Stomach (tissue), 4 donors: ENCODE results near the gene OR51B5.

ENCODE experiments used
- CTCF ChIP-seq, 7 experiments: fragments of 450-650 bp in 4 of 7; fragments of 200-600 bp in 3 of 7; sonication (generic) in 3 of 7; IDR thresholded peaks; one replicate each; pipeline ENCODE4 v1.5.1; 2016 to 2019; ENCODE audit warnings: antibody characterized with exemption in 7 of 7, control low read depth in 2 of 7, mild to moderate bottlenecking in 1 of 7
- EP300 ChIP-seq: sonication (generic); formaldehyde crosslinking; IDR thresholded peaks from one replicate; pipeline ENCODE4 v1.6.1; 2017; ENCODE audit warnings: antibody characterized with exemption
- POLR2A ChIP-seq, 4 donors: fragments of 450-650 bp; IDR thresholded peaks; one replicate each; pipeline ENCODE4 v1.6.1; 2016; ENCODE audit warnings: antibody characterized with exemption in 4 of 4, control low read depth in 2 of 4, mild to moderate bottlenecking in 1 of 4, moderate library complexity in 1 of 4
- POLR2AphosphoS5 ChIP-seq, 3 donors: sonication (generic); formaldehyde crosslinking; IDR thresholded peaks; one replicate each; pipeline ENCODE4 v1.6.1; 2016; ENCODE audit warnings: antibody characterized with exemption in 3 of 3

- no peak for TF ChIP-seq EP300
- no peak for TF ChIP-seq POLR2AphosphoS5 (IDR thresholded peaks at IDR 0.05)
- TF ChIP-seq CTCF (IDR thresholded peaks at IDR 0.05), result no peak
- no peak for TF ChIP-seq POLR2A (IDR thresholded peaks at IDR 0.05)
Measured at GRCh38 chr11:5343474-5344335, at the start of gene OR51B5.
